Endothelial cell of umbilical vein (primary cell): ENCODE data around the gene COL6A2.

ENCODE experiments used
- EZH2 ChIP-seq: IDR thresholded peaks from 2 replicates; pipeline ENCODE4 v1.6.1; 2012; ENCODE audit warnings: borderline replicate concordance, low read depth, mild to moderate bottlenecking, moderate library complexity, low read length, inconsistent platforms; ENCODE audit not compliant: severe bottlenecking
- JUN ChIP-seq: IDR thresholded peaks from 2 replicates; pipeline ENCODE4 v1.6.1; 2011; ENCODE audit warnings: borderline replicate concordance, low read depth; ENCODE audit not compliant: insufficient read length, insufficient read depth
- POLR2A ChIP-seq: IDR thresholded peaks from 2 replicates; pipeline ENCODE4 v1.6.1; 2012; ENCODE audit warnings: low read depth, mild to moderate bottlenecking, control low read depth, low read length
- POLR2AphosphoS5 ChIP-seq: IDR thresholded peaks from 2 replicates; pipeline ENCODE4 v1.6.1; 2012; ENCODE audit warnings: low read depth, mild to moderate bottlenecking, control low read depth, low read length, moderate library complexity; ENCODE audit not compliant: insufficient read depth

DNA sequence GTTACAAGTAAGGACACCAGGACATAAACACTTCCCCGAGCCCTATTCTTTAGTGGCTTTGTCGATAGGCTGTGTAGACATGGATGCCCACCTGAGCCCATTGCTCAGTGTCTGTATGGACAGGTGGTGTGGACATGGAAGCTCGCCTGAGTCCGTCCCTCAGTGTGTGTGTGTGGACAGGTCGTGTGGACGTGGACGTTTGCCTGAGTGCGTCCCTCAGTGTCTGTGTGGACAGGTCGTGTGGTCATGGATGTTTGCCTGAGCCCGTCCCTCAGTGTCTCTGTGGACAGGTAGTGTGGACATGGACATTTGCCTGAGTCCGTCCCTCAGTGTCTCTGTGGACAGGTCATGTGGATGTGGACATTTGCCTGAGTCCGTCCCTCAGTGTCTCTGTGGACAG is 38.7 kb upstream of the COL6A2 start:
- no peak for TF ChIP-seq EZH2
- no peak for TF ChIP-seq POLR2AphosphoS5
- TF ChIP-seq POLR2A: no peak
- TF ChIP-seq JUN: no peak
